ENCODE data around the gene YTHDF2. TPM values are rescaled to one million over a fixed set of nuclear protein-coding genes. Genes with fewer than 3 reads are reported as not detected.

Gene YTHDF2
- polyA plus RNA-seq, 3 donors from 2014 or later, result 78.1 to 210 (median 129) TPM

DNA sequence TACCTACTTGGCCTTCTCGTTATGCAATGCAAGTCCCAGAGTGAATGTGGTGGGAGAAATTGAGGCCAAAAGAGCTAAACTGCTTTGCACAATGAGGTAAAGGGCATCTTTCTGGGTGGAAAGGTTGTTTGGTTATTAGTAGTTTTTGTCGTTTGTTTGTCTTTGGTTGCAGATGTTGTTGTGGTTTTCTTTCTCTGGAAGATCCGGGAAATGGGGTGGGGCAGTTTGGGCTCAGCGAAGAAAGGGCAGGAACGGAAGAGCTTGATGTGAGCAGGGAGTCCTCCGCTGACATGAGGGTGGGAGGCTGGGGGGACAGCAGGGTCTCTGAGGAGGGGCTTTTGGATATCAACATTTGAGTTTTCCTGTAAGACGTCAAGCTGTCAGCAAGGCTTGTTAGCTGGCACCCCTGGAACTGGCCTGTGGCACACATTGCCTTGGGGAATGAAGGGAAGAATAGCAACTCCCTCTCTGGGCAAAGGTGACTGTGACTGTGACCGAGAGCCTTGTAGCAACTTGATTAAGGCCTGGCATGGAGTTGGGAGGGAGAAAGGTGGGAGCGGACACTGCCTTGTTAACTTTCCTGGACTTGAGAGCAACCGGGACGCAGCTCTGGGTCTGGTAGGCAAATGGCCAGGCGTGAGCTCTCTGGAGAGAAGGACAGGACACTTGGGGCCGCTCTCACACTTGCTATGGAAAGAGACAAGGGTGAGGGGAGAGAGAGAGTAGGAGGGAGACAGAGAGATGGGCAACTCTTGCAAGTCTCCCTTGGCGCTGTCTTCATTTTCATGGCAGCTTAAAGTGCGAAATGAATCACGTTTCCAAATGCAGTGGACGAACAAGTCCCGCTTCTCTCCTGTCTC is 59.8 kb downstream of the YTHDF2 start:
- Mint-ChIP-seq H3K36me3 (no peaks in the 10 kb centered on the region), H3K27me3 (ENCODE audit: low read depth in 3 of 3) (peaks cover 3 to 17% (median 6%) of the 10 kb centered on the region in 3 donors), H3K27ac (no peak overlapping the region), H3K9me3 (no peaks in the 10 kb centered on the region), H3K4me1 (no peaks in the 10 kb centered on the region), H3K4me3 (no peak overlapping the region)
- DNase-seq, result no peak

DNA sequence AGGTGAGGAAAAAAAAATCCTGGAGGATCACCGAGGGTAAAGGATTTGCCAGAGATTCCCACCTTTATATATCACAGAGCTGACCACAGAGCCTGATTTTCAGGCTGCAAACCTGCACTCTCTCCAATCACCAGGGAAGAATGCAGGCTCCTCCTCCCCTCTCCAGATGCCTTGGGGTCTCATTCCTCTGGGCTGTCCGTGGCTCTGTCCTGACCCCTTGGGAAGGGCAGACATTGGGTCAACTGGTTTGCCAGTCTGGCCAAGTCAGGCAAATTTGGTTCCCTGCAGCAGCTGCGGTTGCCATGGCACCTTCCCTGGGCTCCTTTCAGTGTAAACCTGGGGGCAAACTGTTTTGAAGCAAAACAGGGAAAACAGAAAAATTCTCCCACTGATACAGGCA is 63.6 kb downstream of the YTHDF2 start:
- Mint-ChIP-seq H3K4me3 (no peak overlapping the region), H3K27me3 (ENCODE audit: low read depth in 3 of 3) (peaks cover 1 to 10% (median 7%) of the 10 kb centered on the region in 3 donors)

GRCh38 chr1:28801461-28801860 is 64.7 kb downstream of the YTHDF2 start:
- DNase-seq, result no peak
- Mint-ChIP-seq H3K4me1 (no peaks in the 10 kb centered on the region), H3K36me3 (no peaks in the 10 kb centered on the region)

More for the DNA sequence above, 63.6 kb downstream of the YTHDF2 start:
- DNase-seq, result no peak
- Mint-ChIP-seq H3K4me1 (no peaks in the 10 kb centered on the region), H3K36me3 (no peaks in the 10 kb centered on the region), H3K9me3 (no peaks in the 10 kb centered on the region), H3K27ac (no peak overlapping the region)

DNA sequence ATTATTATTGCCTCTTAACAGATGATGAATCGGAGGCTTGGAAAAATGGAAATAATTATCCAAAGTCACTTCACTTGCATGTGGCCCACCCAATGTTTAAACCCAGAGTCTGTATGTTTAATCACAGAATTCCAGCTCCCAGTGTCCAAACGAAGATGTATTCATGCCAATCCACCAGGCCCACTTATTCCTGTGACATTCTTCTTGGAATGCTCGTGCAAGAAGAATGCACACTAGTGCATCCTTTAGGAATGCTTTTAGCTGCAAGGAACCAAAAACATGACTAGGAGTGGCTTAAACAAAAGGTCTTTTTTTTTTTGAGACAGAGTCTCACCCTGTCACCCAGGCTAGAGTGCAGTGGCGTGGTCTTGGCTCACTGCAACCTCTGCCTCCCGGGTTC is 66.3 kb downstream of the YTHDF2 start:
- DNase-seq, result no peak
- H3K4me1 Mint-ChIP-seq, result no peaks in the 10 kb centered on the region
- no peaks in the 10 kb centered on the region for H3K9me3 Mint-ChIP-seq
- H3K27ac Mint-ChIP-seq, result no peak overlapping the region
- H3K36me3 Mint-ChIP-seq, result no peaks in the 10 kb centered on the region
- peaks cover 1 to 8% (median 7%) of the 10 kb centered on the region in 3 donors for H3K27me3 Mint-ChIP-seq (ENCODE audit: low read depth in 3 of 3)
- H3K4me3 Mint-ChIP-seq, result no peak overlapping the region

More at GRCh38 chr1:28801461-28801860, 64.7 kb downstream of the YTHDF2 start:
- no peaks in the 10 kb centered on the region for H3K9me3 Mint-ChIP-seq
- H3K4me3 Mint-ChIP-seq, result no peak overlapping the region
- H3K27ac Mint-ChIP-seq, result no peak overlapping the region
- H3K27me3 Mint-ChIP-seq (ENCODE audit: low read depth in 3 of 3), result peaks cover 1 to 8% (median 8%) of the 10 kb centered on the region in 3 donors

DNA sequence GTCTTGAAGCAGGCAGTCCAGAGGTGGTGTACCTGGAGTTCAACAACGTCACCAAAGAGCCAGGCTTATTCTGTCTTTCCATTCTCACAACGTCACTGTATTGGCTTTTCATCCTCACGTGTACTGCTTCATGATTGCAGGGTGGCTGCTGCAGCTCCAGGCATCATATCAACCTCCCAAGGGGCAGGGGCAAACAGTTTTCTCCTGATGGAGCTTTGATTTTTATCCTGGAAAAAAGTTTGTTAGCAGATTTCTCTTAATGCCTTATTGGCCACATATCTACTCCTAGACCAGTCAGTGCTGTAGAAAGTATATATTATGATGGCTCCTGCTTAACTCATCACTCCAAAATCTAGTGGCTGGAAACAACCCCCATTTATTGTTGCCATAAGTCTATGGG is 66.9 kb downstream of the YTHDF2 start:
- Mint-ChIP-seq H3K27ac (no peak overlapping the region), H3K4me3 (no peak overlapping the region), H3K9me3 (no peaks in the 10 kb centered on the region), H3K27me3 (ENCODE audit: low read depth in 3 of 3) (peaks cover 1 to 8% (median 6%) of the 10 kb centered on the region in 3 donors), H3K4me1 (no peaks in the 10 kb centered on the region), H3K36me3 (no peaks in the 10 kb centered on the region)
- no peak for DNase-seq

- no peaks in the 10 kb centered on the region for H3K36me3 Mint-ChIP-seq
- H3K4me3 Mint-ChIP-seq, result no peak overlapping the region
- no peaks in the 10 kb centered on the region for H3K4me1 Mint-ChIP-seq
- no peak for DNase-seq
- H3K27me3 Mint-ChIP-seq (ENCODE audit: low read depth in 3 of 3), result peaks cover 2 to 8% (median 2%) of the 10 kb centered on the region in 3 donors
- no peak overlapping the region for H3K27ac Mint-ChIP-seq
- no peaks in the 10 kb centered on the region for H3K9me3 Mint-ChIP-seq
Measured at GRCh38 chr1:28804071-28804470, 67.3 kb downstream of the YTHDF2 start.

GRCh38 chr1:28807046-28807445 is 70.3 kb downstream of the YTHDF2 start:
- no peak for DNase-seq
- Mint-ChIP-seq H3K4me3 (no peak overlapping the region), H3K4me1 (no peaks in the 10 kb centered on the region), H3K9me3 (no peaks in the 10 kb centered on the region), H3K36me3 (no peaks in the 10 kb centered on the region), H3K27ac (no peak overlapping the region), H3K27me3 (ENCODE audit: low read depth in 3 of 3) (peaks cover 4 to 12% (median 6%) of the 10 kb centered on the region in 3 donors)

DNA sequence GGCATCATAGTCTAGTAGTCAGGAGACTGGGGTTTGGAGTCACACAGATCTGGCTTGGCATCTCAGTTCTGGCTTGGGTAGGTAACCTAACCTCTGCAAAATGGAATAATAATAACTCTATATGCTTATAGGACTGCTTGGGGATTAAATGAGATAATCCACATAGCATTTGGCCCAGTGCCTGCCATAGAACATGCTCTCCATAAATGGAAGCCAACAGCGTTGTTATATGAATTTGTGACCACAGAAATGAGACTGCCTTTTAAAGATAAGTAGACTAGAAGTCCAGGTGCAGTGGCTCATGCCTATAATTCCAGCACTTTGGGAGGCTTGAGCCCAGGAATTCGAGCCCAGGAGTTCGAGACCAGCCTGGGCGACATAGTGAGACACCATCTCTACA is 71.2 kb downstream of the YTHDF2 start:
- H3K4me3 Mint-ChIP-seq, result no peak overlapping the region

DNA sequence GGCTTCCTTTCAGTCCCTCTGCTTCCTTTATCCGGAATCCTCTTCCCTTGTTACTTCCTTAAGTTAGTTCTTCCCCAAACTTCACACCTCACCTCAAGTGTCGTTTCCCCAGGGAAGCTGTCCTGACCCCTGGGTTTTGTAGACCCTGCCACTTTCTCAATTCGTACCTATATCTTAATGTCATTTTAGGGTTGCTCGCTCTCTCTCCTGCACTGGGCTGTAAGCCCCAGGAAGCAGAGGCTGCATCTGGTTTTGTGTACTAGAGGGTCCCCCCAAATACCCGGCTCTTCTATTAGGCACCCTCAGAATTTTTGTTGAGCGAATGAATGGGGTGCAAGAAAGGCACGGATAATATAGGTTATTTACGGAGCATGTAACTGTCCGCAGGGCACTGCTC is 74.6 kb downstream of the YTHDF2 start:
- H3K27me3 Mint-ChIP-seq (ENCODE audit: low read depth in 3 of 3), result peaks cover 15 to 21% (median 18%) of the 10 kb centered on the region in 3 donors
- no peak for DNase-seq
- H3K4me3 Mint-ChIP-seq, result no peak overlapping the region
- H3K36me3 Mint-ChIP-seq, result no peaks in the 10 kb centered on the region
- no peak overlapping the region for H3K27ac Mint-ChIP-seq
- no peaks in the 10 kb centered on the region for H3K4me1 Mint-ChIP-seq
- H3K9me3 Mint-ChIP-seq, result no peaks in the 10 kb centered on the region

More for the DNA sequence above, 71.2 kb downstream of the YTHDF2 start:
- Mint-ChIP-seq H3K36me3 (no peaks in the 10 kb centered on the region), H3K27ac (no peak overlapping the region), H3K27me3 (ENCODE audit: low read depth in 3 of 3) (peaks cover 4 to 12% (median 6%) of the 10 kb centered on the region in 3 donors), H3K4me1 (no peaks in the 10 kb centered on the region), H3K9me3 (no peaks in the 10 kb centered on the region)
- no peak for DNase-seq

DNA sequence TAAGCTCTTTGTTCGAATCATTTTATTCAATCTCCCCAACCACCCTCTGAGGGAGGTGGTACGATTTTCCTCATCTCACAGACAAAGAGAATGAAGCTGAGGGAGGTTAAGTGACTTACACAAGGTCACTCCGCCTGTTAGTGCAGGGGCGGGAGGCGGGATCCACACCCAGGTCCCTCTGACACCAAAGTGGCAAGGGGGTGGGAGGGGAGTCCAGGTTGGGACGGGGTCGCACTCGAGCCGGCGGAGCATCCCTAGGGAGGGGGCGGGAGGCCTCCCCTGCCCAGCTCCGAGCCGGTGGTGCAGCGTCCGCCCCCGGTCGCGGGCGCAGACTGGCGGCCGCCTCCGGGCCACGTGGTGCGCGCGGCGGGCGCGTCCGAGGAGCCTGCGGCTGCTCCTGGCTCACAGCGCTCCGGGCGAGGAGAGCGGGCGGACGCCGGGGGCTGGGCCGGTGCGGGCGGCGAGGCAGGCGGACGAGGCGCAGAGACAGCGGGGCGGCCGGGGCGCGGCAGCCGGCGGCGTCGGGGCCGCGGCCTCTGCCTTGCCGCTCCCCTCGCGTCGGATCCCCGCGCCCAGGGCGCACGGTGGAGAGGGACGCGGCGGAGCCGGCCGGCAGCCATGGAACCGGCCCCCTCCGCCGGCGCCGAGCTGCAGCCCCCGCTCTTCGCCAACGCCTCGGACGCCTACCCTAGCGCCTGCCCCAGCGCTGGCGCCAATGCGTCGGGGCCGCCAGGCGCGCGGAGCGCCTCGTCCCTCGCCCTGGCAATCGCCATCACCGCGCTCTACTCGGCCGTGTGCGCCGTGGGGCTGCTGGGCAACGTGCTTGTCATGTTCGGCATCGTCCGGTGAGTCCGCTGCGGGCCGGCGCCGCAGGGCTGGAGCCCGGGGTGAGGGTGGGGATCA is 75.3 kb downstream of the YTHDF2 start, which contains the start of gene OPRD1:
TSS of gene OPRD1 (plus strand) at position 405 of the 903 bp plus-strand sequence. CDS start at position 619, 214 bp downstream.
- DNase-seq, result no peak
- Mint-ChIP-seq H3K4me1 (no peaks in the 10 kb centered on the region), H3K36me3 (no peaks in the 10 kb centered on the region), H3K27me3 (ENCODE audit: low read depth in 3 of 3) (peaks cover 14 to 23% (median 15%) of the 10 kb centered on the region in 3 donors), H3K27ac (no peak within 1 kb of the TSS), H3K4me3 (no peak within 1 kb of the TSS), H3K9me3 (no peaks in the 10 kb centered on the region)

DNA sequence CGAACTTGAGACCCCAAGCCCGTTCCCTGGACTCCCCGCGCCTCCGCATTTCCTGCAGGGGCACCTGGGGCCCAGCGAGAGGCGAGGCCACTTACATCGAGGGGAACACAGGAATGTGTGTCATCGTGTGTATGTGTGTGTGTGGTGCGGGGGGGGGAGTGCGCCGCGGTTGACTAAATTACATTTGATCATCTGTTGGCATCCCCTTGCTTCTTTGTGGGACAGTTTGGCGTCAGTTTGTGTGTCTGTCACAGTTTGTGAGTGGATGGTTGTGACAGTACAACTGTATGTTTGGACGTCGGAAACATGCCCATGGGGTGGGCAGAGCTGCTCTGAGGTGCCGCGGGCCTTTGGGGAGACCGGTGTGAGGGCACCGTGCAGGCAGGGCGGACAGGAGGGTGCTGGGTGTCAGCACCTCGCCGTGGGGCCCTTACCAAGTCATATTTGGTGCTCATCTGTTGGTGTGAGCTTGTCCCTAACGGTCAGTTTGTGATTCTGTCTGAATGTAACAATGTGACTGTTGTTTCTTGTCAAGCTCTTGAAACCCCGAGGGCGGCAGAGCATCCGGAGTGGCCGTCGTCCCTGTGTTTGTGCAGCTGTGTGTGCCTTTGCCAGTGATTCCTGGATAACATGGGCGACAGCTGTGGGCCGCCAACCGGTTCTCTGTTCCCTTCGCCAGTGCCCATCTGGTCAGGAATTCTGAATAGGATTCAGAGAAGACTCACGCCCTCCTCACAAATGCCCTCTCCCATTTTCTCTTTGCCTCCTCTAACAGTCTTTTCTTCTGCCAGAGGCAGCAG is 76.1 kb downstream of the YTHDF2 start:
- Mint-ChIP-seq H3K9me3 (no peaks in the 10 kb centered on the region), H3K4me1 (no peaks in the 10 kb centered on the region), H3K27me3 (ENCODE audit: low read depth in 3 of 3) (peaks cover 14 to 25% (median 15%) of the 10 kb centered on the region in 3 donors), H3K27ac (no peak overlapping the region), H3K4me3 (no peak overlapping the region), H3K36me3 (no peaks in the 10 kb centered on the region)
- no peak for DNase-seq

DNA sequence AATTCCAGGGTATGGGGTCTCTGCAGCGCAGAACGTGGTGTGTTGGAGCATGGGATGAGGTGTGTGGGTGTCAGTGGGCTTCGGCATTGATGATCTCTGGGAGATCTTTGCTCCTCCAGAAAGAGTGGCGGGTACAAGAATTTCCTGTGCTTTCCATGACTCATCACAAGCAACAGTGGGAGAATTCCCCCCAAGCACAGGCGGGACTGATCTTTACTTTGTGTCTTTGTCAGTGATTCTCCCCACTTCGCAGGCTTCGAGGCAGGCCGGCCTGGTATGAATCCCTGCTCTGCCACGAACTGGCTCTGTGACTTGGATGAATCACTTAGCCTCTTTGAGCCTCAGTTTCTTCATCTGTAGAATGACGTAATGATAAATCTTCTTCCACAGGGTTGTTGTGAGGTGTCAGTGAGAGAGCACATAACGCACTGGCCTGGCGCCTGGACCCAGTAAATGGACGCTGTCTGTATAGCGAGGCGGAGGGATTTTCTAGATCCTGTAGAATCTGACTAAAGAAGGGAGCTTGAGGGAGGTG is 77.3 kb downstream of the YTHDF2 start:
- H3K4me3 Mint-ChIP-seq, result no peak overlapping the region
- no peaks in the 10 kb centered on the region for H3K36me3 Mint-ChIP-seq
- no peak for DNase-seq
- no peaks in the 10 kb centered on the region for H3K9me3 Mint-ChIP-seq
- H3K27me3 Mint-ChIP-seq (ENCODE audit: low read depth in 3 of 3), result peaks cover 17 to 27% (median 18%) of the 10 kb centered on the region in 3 donors
- no peak overlapping the region for H3K27ac Mint-ChIP-seq
- no peaks in the 10 kb centered on the region for H3K4me1 Mint-ChIP-seq

- no peak overlapping the region for H3K27ac Mint-ChIP-seq
- peaks cover 12 to 23% (median 17%) of the 10 kb centered on the region in 3 donors for H3K27me3 Mint-ChIP-seq (ENCODE audit: low read depth in 3 of 3)
- H3K9me3 Mint-ChIP-seq, result no peaks in the 10 kb centered on the region
- no peaks in the 10 kb centered on the region for H3K4me1 Mint-ChIP-seq
- H3K4me3 Mint-ChIP-seq, result no peak overlapping the region
- DNase-seq, result no peak
- H3K36me3 Mint-ChIP-seq, result no peaks in the 10 kb centered on the region
Measured at GRCh38 chr1:28815533-28816185, 78.9 kb downstream of the YTHDF2 start.
